ENCODE measurements around the gene PREPL.

DNA sequence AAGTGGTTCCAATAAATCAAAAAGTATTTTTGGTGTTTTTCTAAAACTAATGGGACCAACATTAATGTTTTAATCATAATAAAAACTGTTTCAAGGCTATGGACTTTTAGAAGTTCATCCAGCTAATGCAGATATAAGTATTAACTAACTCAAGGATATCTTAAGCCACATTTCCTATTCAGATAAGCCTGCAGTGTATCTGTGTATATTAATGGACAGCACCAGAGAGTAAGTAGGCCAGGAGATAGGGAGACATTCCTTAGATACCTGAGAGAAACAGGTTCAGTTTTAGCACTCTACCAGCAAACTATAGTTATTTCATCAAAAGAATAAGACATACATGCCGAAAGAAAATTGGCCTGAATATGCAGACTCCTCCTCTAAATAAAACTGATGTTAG, 27.3 kb downstream of the PREPL start:
- TF ChIP-seq, protein P1, sequence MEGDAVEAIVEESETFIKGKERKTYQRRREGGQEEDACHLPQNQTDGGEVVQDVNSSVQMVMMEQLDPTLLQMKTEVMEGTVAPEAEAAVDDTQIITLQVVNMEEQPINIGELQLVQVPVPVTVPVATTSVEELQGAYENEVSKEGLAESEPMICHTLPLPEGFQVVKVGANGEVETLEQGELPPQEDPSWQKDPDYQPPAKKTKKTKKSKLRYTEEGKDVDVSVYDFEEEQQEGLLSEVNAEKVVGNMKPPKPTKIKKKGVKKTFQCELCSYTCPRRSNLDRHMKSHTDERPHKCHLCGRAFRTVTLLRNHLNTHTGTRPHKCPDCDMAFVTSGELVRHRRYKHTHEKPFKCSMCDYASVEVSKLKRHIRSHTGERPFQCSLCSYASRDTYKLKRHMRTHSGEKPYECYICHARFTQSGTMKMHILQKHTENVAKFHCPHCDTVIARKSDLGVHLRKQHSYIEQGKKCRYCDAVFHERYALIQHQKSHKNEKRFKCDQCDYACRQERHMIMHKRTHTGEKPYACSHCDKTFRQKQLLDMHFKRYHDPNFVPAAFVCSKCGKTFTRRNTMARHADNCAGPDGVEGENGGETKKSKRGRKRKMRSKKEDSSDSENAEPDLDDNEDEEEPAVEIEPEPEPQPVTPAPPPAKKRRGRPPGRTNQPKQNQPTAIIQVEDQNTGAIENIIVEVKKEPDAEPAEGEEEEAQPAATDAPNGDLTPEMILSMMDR (IDR thresholded peaks at IDR 0.05): no peak
- TF ChIP-seq POLR2A (IDR thresholded peaks at IDR 0.05) (no peak), POLR2AphosphoS5 (IDR thresholded peaks at IDR 0.05) (no peak)
